SK-N-MC (cell line): ENCODE results near the gene KLHDC3.

ENCODE experiments used
- EZH2 ChIP-seq: fragments of 200-600 bp; sonication (generic); IDR thresholded peaks from one replicate; pipeline ENCODE4 v1.6.1; 2017; ENCODE audit warnings: antibody characterized with exemption
- FOXP2 ChIP-seq: optimal IDR thresholded peaks from 2 replicates; pipeline ENCODE3; 2011; ENCODE audit warnings: mild to moderate bottlenecking, moderate library complexity; ENCODE audit not compliant: insufficient read depth; ENCODE audit errors: extremely low read length, control extremely low read depth
- POLR2AphosphoS5 ChIP-seq: IDR thresholded peaks from 2 replicates; pipeline ENCODE4 v1.6.1; 2012; ENCODE audit warnings: mild to moderate bottlenecking, low read depth, low read length, borderline replicate concordance

DNA sequence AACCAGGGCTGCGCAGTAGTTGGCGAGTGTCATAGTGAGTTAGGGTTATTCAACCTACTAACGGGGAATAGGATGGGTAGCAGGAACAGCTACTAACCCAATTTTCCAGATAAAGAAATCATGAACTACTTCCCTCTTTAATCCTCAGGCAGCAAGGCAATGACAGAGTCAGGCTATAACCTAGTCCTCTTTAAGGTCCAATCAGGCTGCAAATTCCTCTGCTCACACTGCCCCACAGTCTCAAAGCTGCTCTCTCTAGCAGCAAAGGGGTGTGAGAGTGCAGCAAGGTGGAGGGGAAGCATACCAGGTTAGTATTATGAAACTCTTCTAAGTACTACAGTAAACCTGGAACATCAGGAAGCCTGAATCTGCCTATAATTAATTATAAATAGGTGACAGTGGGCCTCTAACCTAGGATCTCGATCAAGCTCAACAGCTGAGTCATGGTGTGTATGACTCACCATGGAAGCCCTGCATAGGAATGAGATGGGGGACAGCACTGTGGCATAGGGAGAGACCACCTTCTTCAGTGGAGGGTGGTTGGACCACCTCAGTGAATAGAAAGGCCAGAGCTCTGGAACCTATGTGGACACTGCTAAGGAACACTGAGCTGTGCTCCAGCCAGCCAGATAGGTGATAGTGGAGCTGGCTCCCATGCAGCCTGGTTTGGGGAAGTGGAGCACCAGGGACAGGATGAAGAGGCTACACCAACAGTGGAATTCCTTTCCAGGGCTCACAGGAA is 43.0 kb upstream of the KLHDC3 start:
- TF ChIP-seq EZH2 (no peak), FOXP2 (no peak), POLR2AphosphoS5 (no peak)
